Fibroblast of skin of left biceps (primary cell): ENCODE results near the gene EXOSC2.
"Not testable (repeated sequence)": the region's sequence is repeated elsewhere in the genome, so short reads cannot be mapped to it uniquely, and the experiment has no call there.

Source experiments
- DNase-seq, 2 experiments: peaks; one replicate each; pipeline ENCODE4 v3.0.0-alpha.2; 2013; ENCODE audit warnings: low read depth in 2 of 2

The EXOSC2 gene

GRCh38 chr9:130668196-130668595 lies 25.4 kb upstream of the EXOSC2 start:
- no peak for DNase-seq

- DNase-seq, result no peak
Measured at GRCh38 chr9:130668659-130669058, 24.9 kb upstream of the EXOSC2 start.

DNA sequence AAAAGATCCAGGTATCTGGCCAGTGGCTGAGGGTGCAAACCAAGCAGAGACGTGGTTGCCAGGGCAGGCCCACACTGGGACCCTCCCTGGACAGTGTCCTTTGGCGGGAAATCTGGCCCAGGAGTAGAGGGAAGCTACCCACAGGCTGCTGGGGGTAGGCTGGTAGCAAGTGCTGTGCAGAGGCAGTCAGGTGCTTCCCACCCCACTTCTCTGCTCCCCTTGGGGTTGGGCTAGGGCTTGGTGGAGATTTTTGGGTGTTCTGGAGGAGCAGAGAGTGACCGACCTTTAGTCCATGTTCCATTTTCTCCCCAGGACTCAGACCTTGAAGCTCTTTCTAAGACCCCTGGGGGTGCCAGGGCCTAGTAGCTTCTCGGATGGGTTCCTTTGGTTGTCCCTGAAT lies 23.6 kb upstream of the EXOSC2 start:
- DNase-seq, result no peak

DNA sequence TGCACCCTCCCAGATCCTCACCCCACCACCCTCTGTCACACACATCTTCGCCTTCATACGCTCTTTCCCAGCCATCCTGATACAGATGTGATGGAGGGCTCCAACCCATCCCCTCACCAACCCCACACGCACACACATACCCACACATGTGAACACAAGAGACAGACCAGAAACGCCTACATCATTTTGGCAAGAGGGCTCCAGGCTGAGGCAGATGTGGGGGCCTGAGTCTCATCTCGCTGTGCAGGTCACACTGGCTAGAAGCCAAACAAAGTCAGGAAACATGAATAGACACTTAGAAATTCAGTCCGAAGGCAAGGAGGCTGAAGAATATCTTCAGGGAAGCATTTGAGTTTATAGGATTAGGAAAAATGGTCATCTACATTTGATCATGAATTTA lies 22.9 kb upstream of the EXOSC2 start:
- no peak for DNase-seq

GRCh38 chr9:130672466-130672865 lies 21.1 kb upstream of the EXOSC2 start:
- no peak for DNase-seq

DNA sequence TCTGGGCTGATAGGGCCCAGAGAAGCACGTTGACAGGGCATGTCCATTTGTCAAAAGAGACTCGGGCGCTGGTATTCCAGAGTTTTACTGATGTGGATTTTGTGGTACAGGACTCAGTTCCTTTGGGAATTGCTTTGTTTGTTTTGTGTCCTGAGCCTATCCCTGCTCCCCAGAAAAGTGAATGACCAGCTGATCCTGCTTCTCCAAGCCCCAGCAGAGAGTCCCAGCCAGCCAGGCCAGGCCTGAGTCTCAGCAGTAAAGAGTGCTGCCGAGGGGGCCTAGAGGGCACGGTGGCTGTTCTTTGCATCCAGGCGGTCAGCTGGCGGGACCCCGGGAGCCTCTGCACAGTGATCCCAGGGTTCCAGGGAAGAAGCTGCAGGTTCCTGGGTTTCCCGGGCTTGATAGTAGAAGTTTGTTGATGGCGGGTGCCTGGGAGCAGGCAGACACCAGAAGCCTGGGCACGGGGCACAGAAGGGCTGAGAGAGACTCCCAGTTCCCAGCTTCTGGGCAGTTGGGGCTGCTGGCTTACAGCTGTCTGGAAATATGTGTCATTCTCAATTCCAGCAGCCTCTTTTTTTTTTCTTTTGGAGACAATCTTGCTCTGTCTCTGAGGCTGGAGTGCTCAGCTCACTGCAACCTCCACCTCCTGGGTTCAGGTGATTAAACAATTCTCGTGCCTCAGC lies 20.5 kb upstream of the EXOSC2 start:
- DNase-seq, result no peak

- DNase-seq, result no peak
Measured at GRCh38 chr9:130675396-130675795, 18.2 kb upstream of the EXOSC2 start.

GRCh38 chr9:130677252-130677651 lies 16.3 kb upstream of the EXOSC2 start:
- no peak for DNase-seq

GRCh38 chr9:130680836-130681768 lies 12.5 kb upstream of the EXOSC2 start:
- DNase-seq, result no peak

- no peak for DNase-seq
Measured at GRCh38 chr9:130681769-130682420, 11.7 kb upstream of the EXOSC2 start.

DNA sequence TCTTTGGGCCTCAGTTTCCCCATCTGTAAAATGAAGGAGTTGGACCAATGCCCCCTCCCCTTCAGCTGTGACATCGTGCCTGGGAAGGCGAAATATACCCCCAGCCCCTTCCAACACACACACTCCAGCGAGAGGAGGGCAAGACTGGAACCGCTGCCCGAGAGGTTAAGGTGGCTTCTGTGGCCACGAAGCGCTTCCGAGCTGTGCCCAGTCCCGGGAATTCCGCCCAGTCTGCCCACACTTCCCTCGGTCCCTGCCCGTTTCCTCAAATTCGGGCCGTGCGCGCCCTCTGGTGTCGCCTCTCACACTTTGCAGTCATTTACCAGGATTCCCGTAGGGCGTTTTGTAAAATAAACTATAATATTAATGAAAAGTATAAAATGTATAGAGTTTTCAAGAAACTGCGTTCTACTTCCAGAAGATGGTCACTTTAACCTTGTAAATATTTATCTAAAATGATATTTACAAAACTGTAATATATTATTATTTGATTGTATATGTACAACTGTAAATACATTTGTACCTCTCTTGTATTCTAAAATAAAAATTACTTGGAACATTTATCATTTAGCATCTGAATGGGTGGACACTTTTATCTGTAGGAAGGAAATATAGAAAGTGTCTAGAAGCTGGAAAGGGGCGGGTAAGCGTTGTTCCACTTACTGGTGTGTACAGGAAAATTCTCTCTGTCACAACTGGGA lies 11.0 kb upstream of the EXOSC2 start:
- peak in 1 of 2 experiments; percentile 12 for DNase-seq

DNA sequence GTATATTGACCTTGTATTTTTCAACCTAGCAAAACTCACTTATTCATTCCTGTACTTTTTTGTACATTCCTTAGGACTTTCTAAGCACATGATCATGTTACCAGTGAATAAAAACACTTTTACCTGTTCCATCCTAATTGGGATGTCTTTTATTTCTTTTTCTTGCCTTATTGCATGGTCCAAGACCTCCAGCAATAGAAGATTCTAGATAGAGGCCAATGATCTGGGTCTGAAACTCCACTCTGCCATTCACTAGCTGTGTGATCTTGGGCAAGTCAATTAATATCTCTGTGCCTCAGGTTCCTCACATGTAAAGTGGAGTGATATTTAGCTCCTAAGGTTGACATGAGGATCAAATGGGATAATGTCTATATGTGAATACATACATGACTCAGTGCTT lies 8.5 kb upstream of the EXOSC2 start:
- no peak for DNase-seq

GRCh38 chr9:130685945-130686344 lies 7.6 kb upstream of the EXOSC2 start:
- not testable (repeated sequence) for DNase-seq

DNA sequence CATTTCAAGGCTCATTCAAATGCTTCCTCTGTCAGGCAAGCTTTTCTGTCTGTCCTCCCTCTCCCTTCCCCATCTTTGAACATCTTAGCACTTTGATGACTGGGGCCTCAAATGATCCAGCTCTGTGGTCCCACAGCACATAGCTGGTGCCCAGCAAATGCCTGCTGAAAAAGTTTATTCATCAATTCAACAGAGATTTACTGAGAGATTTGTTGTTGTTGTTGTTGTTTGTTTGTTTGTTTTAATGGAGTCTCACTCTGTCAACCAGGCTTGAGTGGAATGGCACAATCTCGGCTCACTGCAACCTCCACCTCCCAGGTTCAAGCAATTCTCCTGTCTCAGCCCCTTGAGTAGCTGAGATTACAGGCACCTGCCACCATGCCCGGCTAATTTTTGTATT lies 6.0 kb upstream of the EXOSC2 start:
- no peak for DNase-seq

- no peak for DNase-seq
Measured at GRCh38 chr9:130688072-130688471, 5.5 kb upstream of the EXOSC2 start.

GRCh38 chr9:130689572-130689936 lies 4.0 kb upstream of the EXOSC2 start:
- no peak for DNase-seq

DNA sequence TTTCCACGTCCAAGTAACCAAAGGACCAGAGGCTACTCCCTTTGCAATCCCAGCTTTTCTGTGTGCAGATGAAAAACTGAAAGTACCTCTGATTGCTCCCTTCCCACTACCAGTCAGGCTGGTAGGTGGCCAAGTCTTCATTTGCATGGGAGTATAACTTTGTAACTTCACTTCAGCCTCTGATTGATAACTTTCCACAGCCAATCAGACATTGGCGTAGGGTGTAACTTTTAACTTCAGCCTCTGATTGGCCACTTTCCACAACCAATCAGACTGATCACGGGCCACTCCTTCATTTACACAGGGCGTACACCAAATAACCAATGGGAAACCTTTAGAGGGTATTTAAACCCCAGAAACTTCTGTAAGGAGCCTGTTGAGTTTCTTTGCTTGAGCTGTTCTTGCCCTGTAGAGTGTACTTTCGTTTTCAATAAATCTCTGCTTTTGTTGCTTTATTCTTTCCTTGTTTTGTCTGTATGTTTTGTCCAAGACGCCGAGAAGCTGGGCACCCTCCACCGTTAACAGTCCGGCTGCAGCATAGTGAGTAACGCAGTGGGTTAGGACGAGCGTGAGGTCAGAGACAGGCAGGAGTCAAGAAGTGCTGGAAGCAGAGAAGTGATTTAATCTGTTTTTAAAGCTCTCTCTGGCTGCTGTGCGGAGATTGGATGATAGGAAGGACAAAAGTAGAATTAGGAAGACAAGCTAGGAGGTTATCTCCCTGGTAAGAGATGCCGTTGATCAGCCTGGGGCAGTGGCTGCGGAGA lies 3.5 kb upstream of the EXOSC2 start:
- peak; percentile 86 to 88 for DNase-seq

DNA sequence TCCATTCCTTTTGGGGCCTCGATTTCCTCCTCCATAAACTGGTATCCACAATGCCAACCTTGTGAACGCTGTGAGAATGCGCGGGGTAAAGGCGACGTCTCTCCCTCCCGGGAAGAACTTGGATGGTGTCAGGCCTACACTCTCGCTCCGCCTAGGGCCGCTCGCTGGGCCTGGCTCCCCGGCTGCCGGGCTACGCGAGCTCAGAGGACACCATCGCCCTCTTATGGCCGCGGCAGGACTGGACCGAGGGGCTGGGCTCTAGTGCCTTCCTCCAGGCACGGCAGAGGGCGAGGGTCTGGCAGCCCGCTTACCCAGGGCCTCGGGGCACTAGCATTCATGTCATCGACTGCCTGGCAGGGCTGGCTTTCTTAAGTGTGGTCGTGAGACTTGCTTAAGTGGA lies 1.3 kb upstream of the EXOSC2 start:
- DNase-seq, result no peak

DNA sequence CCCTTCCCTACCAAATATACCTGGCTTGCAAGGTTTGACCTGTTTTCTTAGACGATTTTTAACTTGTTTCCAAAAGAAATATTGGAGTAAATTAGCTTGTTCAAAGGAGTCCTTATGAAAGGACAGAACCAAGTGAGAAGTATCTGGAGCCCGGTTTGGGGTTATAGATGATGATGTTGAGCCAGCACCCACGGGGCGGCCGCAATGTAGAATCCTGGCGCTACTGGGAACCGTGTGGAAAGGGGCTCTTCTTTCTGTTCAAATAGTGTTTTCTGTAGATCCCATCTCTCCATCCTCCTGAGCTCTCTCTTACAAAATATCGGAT lies 517 bp upstream of the EXOSC2 start:
- no peak for DNase-seq

GRCh38 chr9:130694205-130694604 lies 625 bp downstream of the EXOSC2 start:
- DNase-seq, result no peak

DNA sequence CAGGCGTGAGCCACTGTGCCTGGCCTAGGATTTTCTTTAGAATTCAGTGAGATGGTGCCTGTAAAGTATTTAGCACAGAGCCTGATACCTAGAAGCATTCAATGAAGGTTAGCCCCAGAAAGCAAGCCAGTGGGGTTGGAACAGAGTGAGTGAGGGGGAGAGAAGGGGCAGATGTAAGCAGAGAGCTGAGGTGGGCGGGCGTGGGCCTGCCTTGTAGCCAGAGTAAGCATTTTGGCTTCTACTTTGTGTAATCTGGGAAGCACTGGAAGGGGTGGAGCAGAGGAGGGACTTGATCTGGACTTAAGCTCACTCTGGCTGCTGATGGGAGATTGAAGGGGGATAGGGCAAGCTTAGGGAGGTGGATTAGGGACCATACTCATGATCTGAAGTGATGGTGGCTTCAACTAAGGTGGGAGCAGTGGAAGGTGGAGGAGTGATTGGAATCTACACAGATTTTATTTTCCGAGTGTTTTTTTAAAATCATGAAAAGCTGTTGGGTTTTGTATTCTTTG lies 2.6 kb downstream of the EXOSC2 start:
- DNase-seq, result no peak
